Fibroblast of the aortic adventitia (primary cell): Measurements from ENCODE around the gene PJVK. TPM values are rescaled to one million over a fixed set of nuclear protein-coding genes. Genes with fewer than 3 reads are reported as not detected.
"Not testable (repeated sequence)": the region's sequence is repeated elsewhere in the genome, so short reads cannot be mapped to it uniquely, and the experiment has no call there.

Experiments
- DNase-seq: peaks from one replicate; pipeline ENCODE4 v3.0.0-alpha.2; 2010; ENCODE audit warnings: low read depth
- H3K4me3 ChIP-seq: 2 replicates; pipeline ENCODE4 v1.5.1; 2011; ENCODE audit warnings: low read depth, mild to moderate bottlenecking, control low read depth, low read length, moderate library complexity
- total RNA-seq: library from RNA; depleted of rRNA; stranded (reverse); fragments of >200 nt; gene quantifications from 2 replicates; pipeline ENCODE4 v1.2.3, GENCODE V29; 2012; ENCODE audit warnings: low replicate concordance
- TF ChIP-seq, protein P1 (sequence below): IDR thresholded peaks from 2 replicates; pipeline ENCODE4 v1.5.1; 2011; ENCODE audit warnings: mild to moderate bottlenecking, low read length, control low read depth, inconsistent platforms; ENCODE audit not compliant: insufficient read depth

The PJVK gene
- total RNA-seq, 1 donor: 1.6 TPM

DNA sequence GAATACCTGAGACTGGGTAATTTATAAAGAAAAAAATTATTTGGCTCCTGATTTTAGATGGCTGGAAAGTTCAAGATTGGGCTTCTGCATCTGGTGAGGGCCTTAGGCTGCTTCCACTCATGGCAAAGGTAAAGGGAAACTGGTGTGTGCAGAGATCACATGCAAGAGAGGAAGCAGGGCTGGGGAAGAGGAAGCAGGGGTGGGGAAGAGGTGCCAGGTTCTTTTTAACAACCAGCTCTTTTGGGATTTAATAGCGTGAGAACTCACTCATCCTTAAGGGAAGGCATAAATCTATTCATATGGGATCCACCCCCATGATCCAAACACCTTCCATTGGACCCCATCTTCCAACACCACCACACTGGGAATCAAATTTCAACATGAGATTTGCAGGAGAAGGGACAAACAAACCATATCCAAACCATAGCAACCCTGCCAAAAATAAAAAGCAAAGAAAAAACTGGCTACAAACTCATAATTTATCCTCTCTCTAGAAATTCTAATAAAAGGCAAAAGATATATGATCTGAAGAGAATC is 30.6 kb upstream of the PJVK start:
- TF ChIP-seq, protein P1, sequence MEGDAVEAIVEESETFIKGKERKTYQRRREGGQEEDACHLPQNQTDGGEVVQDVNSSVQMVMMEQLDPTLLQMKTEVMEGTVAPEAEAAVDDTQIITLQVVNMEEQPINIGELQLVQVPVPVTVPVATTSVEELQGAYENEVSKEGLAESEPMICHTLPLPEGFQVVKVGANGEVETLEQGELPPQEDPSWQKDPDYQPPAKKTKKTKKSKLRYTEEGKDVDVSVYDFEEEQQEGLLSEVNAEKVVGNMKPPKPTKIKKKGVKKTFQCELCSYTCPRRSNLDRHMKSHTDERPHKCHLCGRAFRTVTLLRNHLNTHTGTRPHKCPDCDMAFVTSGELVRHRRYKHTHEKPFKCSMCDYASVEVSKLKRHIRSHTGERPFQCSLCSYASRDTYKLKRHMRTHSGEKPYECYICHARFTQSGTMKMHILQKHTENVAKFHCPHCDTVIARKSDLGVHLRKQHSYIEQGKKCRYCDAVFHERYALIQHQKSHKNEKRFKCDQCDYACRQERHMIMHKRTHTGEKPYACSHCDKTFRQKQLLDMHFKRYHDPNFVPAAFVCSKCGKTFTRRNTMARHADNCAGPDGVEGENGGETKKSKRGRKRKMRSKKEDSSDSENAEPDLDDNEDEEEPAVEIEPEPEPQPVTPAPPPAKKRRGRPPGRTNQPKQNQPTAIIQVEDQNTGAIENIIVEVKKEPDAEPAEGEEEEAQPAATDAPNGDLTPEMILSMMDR: no peak
- DNase-seq: no peak
- H3K4me3 ChIP-seq: no peak overlapping the region

DNA sequence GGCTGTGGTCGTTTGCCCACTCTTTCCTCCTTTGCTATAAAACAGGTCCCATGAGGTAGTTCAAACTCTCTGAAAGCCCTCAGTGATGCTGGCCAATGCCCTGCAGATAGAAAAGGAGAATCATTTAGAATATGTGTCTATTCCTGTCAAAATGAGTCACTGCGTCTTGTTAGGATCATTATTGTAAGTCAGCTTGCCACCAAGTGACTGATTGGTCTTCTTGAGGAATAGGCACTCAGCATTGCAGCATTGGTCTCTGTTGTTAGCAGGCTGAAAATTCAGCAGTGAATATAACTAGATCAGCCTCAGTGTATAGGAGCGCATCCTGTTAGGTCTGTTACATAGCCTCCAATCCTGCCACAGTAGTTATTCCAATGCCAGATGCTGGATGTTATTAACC is 29.1 kb upstream of the PJVK start:
- TF ChIP-seq, protein P1: no peak

DNA sequence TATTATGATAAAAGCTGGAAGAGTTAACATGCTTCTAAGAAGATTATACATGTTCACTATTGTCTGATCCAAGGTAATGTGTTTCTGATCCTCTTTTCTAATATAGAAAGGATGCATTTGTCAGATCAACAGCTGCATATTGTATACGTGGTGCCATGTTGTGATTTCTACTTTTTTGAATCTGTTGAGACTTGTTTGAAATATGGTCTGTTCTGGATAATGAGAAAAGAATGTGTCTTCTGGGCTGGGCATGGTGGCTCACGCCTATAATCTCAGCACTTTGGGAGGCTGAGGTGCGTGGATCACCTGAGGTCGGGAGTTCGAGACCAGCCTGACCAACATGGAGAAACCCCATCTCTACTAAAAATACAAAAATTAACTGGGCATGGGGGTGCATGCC is 27.4 kb upstream of the PJVK start:
- not testable (repeated sequence) for DNase-seq, H3K4me3 ChIP-seq

More for the DNA sequence above, 29.1 kb upstream of the PJVK start:
- H3K4me3 ChIP-seq: no peak overlapping the region
- DNase-seq: no peak

DNA sequence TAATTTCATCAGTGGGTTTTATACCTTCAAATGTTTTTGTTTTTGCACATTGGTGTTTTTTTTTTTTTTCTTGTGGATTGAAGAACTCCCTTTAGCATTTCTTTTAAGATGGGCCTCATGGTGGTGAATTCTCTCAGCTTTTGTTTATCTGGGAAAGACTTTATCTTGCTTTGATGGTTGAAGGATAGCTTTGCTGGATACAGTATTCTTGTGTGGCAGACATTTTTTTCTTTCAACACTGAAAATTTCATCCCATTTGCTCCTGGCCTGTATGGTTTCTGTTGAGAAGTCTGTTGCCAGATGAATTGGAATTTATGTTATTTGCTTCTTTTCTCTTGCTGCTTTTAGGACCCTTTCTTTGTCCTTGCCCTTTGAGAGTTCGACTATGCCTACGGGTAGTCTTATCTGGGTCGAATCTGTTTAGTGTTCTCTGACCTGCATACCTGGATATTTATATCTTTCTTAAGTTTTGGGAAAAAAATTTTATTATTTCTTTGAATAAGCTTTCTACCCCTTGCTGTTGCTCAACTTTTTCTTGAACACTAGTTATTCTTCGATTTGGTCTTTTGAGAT is 25.8 kb upstream of the PJVK start:
- H3K4me3 ChIP-seq: no peak overlapping the region
- DNase-seq: no peak
- TF ChIP-seq, protein P1: no peak

DNA sequence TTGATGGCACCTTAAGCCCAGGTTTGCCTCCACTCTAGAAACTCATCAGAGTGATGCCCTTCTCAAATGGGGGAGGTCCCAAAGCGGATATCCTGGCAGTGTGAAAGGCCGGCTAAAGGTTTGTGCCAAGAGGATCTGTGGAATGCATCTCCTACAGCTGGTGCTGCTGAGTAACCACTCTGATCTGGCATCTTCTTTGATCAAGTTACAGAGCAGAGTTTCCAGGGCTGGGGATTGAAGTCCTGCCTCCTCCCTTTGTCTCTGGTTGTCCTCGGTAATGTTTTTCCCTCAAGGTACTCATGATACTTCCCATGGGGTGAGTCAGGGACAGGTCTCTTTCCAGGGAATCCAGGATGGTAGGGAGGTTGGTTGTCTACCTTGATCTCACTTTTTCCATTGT is 24.8 kb upstream of the PJVK start:
- DNase-seq: peak; percentile 31
- H3K4me3 ChIP-seq: no peak overlapping the region
- TF ChIP-seq, protein P1: no peak

DNA sequence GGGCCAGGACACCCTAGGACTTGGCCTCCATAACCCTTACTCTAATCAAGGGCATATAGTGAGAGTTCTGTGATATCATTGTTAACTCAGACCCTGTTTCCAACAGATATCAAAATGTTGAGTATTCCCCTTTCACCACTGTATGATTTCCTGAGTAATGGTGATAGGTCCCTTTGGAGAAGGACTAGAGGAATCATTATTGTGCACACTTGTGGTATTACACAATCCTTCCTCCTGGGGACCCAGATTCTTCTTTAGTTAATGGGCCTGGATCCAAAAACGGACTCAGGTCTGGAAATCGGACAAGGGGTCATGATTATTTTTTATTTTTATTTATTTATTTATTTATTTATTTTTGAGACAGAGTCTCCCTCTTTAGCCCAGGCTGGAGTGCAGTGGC is 23.7 kb upstream of the PJVK start:
- no peak overlapping the region for H3K4me3 ChIP-seq
- no peak for DNase-seq
- TF ChIP-seq, protein P1: no peak

DNA sequence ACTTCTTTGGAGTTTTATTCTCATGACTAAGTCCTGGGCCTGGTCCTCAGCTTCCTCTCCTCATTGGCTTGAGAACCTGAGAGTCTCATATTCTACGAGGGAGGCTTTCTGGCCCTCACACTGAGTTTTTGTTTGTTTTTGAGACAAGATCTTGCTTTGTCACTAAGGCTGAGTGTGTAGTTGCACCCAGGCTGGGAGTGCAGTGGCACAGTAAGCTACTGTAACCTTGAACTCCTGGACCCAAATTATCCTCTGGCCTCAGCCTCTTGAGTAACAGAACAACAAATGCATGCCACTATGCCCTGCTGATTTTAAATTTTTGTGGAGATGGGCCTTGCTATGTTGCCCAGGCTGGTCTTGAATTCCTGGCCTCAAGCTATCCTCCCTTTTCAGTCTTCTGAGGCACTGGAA is 22.8 kb upstream of the PJVK start:
- no peak overlapping the region for H3K4me3 ChIP-seq
- no peak for DNase-seq
- TF ChIP-seq, protein P1: no peak
